Measurements from ENCODE around the gene NTSR1. TPM values are rescaled to one million over a fixed set of nuclear protein-coding genes. Genes with fewer than 3 reads are reported as not detected.

NTSR1 gene
- total RNA-seq, 1 experiment from 2014 or later, result 0.02 TPM

DNA sequence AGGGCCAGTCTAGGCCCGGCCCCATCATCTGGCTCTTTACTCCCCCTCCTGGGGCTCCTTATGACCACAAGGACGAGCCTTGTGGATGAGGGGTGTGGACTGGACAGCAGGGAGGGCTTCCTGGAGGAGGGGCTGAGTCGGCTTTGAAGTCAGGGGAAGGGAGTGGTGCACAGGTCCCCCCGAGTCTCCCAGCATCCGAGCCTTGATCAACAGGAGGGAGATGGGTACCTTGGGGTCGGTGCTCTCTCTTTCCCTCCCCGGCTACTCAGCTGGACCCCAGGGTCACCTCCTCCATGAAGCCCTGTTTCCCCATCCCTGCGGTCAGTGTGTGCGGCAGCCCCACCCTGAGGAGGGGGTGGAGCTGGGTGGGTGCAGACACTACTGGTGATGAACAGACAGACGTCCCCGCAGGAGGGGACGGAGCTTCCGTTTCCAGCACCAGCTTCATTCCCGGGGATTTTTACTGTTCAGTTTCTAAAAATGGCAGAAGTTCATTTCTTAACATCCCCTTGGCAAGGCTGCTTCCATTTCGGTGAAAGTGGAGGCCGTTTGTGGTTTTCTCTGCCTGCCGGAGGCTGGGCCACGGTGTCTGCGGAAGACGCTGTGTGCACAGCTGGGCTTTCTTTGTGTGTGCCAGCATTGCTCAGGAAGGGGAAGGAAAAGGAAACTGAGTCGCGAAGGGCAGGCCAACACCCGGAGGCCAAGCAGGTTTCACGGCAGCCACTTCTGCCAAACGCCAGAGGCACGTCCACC lies 19.6 kb downstream of the NTSR1 start:
- Histone ChIP-seq H3K4me1 (peaks cover 9% of the 10 kb centered on the region), H3K27me3 (peaks cover 67% of the 10 kb centered on the region), H3K36me3 (no peaks in the 10 kb centered on the region), H3K27ac (no peak overlapping the region), H3K9me3 (replicated peaks) (no peaks in the 10 kb centered on the region), H3K4me3 (no peak overlapping the region)
- no peak for DNase-seq

DNA sequence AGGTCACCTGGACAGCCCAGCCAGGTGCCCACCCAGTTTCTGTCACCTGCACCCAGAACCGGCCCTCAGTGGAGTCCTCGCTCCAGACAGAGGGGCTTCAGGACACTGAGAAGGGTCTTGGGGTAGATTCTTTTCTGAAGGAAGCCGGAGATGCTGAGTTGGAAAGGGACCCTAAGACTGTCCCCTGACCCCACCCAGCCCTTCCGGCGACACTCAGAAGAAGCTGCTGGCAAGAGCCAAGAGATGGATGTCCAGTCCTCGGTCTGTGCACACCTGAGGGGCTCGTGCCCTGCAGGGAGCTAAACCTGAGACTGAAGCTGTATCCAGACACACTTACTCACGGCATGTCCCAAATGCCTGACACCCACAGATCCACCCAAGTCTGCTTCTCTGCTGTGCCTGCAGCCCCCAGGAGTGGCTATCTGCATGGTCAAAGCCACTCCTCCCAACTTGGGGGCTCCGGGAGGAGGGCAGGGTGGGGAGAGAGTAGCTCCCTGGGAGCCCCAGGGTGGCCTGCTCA lies 20.2 kb downstream of the NTSR1 start:
- H3K4me3 ChIP-seq, result no peak overlapping the region
- H3K27ac ChIP-seq, result no peak overlapping the region
- peaks cover 70% of the 10 kb centered on the region for H3K27me3 ChIP-seq
- H3K36me3 ChIP-seq, result no peaks in the 10 kb centered on the region
- no peak for DNase-seq
- H3K4me1 ChIP-seq, result peaks cover 2% of the 10 kb centered on the region
- H3K9me3 ChIP-seq (replicated peaks), result no peaks in the 10 kb centered on the region

DNA sequence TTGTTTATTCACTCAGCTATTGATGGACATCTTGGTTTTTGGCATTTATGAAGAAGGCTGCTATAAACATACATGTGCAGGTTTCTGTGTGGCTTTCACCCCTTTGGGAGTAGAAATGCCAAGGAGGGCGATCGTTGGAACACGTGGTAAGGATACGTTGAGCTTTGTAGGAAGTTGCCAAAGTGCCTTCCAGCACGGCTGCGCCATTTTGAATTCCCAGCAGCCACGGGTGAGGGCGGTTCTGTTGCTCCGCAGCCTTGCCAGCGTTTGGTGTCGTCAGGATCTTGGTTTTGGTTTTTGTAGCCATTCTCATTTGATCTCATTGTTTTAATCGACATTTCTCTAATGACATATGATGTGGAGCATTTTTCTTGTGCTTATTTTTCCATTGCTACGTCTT lies 21.8 kb downstream of the NTSR1 start:
- no peaks in the 10 kb centered on the region for H3K4me1 ChIP-seq
- no peak for DNase-seq

DNA sequence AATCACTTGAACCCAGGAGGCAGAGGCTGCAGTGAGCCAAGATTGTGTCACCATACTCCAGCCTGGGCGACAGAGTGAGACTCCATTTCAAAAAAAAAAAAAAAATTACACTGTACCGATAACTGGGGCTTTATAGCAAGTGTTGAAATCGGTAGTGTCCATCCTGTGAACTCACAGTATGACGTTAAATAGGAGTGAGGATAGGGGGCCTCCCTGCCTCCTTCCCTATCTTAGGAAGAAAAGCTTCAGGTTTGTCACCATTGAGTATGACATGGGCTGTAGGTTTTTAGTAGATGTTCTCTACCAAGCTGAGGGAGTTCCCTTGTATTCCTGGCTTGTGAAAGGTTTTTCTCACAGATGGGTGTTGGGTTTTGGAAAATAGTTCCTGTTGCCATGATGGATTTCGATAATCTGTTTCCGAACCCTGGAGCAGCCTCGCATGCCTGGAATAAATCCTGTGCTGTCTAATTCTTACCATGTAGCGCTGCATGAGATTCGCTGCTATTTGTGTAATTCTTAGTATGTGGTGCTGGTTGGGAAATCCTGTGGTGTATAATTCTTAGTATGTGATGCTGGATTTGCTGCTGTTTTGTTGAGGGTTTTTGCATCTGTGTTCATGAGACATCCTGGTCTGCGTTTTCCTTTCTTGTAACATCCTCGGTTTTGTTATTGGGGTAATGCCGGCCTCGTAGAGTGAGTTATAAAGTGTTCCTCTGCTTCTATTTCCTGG lies 23.6 kb downstream of the NTSR1 start:
- no peaks in the 10 kb centered on the region for H3K4me1 ChIP-seq
- H3K9me3 ChIP-seq (replicated peaks), result no peaks in the 10 kb centered on the region
- no peak overlapping the region for H3K27ac ChIP-seq
- peaks cover 78% of the 10 kb centered on the region for H3K27me3 ChIP-seq
- no peak overlapping the region for H3K4me3 ChIP-seq
- no peak for DNase-seq
- no peaks in the 10 kb centered on the region for H3K36me3 ChIP-seq

More for the DNA sequence above, 21.8 kb downstream of the NTSR1 start:
- Histone ChIP-seq H3K27me3 (peaks cover 77% of the 10 kb centered on the region), H3K9me3 (replicated peaks) (no peaks in the 10 kb centered on the region), H3K4me3 (no peak overlapping the region), H3K36me3 (no peaks in the 10 kb centered on the region), H3K27ac (no peak overlapping the region)

DNA sequence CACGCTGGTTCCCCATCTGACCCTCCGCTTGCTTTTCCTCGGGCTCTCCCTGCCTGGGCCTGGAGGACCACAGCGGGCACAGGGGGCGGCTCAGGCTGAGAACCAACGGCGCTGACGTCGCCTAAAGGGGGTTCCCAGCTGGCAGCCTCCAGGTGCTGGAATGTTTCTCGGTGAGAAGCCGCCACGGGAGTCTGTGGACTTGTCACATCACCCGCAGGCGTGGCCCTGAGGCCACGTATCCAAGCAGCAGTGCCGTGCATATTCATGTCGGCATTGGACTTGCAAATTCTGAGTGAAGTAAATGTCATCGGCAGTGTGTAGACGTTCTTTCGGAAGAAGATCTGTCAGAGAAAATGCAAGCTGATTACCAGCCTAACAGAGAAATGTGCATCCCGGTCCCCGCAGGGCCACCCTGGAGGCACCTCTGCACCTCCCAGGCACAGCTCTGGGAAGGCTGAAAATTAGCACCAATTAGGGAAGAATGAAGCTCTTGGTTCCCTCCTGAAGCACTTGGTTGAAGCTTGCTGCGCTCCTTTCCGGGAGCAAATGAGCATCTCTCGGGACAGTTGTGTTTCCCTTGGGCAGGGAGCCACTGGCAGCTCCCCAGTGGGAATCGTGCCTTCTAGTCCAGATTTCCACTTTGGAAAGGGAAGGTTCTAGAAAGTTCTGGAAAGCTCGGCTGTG lies 24.3 kb downstream of the NTSR1 start:
- Histone ChIP-seq H3K27me3 (peaks cover 75% of the 10 kb centered on the region), H3K4me3 (no peak overlapping the region), H3K9me3 (replicated peaks) (no peaks in the 10 kb centered on the region), H3K4me1 (no peaks in the 10 kb centered on the region), H3K36me3 (no peaks in the 10 kb centered on the region), H3K27ac (no peak overlapping the region)
- DNase-seq, result no peak

DNA sequence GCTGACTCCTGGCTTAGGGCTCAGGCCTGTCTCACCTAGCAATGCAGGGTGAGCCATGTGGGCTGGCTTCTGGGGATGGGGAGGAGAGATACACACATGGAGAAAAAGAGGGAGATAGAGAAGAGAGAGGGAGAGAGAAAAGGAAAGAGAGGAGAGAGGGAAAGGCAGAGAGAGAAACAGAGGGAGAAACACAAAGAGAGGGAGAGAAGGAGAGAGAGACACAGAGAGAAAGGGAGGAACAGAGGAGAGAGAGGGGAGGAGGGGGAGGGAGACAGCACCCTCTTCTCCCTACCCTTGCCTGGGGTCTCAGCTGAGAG lies 24.8 kb downstream of the NTSR1 start:
- Histone ChIP-seq H3K27me3 (peaks cover 75% of the 10 kb centered on the region), H3K9me3 (replicated peaks) (no peaks in the 10 kb centered on the region), H3K4me1 (no peaks in the 10 kb centered on the region), H3K4me3 (no peak overlapping the region), H3K36me3 (no peaks in the 10 kb centered on the region), H3K27ac (no peak overlapping the region)
- DNase-seq, result no peak

DNA sequence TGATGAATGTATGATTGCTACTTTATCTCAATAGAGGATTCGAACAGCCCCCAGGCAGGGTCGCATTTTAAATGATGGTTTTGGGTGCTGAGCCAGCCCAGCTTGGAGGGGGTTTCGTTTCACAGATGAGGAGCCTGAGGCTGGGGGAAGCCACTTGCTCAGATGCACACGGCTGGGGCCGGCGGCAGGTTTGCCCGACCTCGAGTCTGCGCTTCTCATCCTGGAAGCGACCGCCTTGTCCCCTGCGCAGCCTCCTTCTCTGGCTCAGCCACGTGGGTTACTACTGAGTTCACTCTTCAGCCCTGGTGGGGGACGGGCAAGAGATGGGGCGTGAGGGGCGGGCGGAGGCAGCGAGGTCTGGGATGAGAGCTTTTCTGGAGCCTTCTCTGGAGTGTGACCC lies 25.3 kb downstream of the NTSR1 start:
- Histone ChIP-seq H3K4me1 (no peaks in the 10 kb centered on the region), H3K4me3 (no peak overlapping the region), H3K36me3 (no peaks in the 10 kb centered on the region), H3K9me3 (replicated peaks) (no peaks in the 10 kb centered on the region), H3K27me3 (peaks cover 75% of the 10 kb centered on the region), H3K27ac (no peak overlapping the region)
- DNase-seq, result no peak

DNA sequence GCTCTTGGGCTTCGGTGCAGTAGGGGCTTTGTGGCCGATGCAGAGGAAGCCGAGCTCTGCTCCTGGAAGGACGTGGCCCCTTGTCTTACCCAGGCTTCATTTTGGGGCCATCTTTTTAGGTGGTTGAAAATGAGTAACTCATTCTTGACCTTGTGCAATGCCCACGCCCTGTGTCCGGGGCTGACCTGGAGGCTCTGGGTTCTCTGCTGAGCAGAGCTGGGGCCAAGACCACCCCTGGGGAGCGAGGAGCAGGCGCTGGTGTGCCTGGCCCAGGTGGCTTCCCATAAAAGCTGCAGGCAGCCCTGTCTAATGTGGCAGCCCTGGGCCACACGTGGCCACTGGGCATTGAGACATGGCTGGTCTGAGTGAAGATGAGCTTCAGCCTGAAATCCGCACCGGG lies 25.7 kb downstream of the NTSR1 start:
- DNase-seq, result no peak
- H3K4me1 ChIP-seq, result peaks cover 2% of the 10 kb centered on the region; the same call in 1 of the 2 replicates
- H3K4me3 ChIP-seq, result no peak overlapping the region
- no peaks in the 10 kb centered on the region for H3K36me3 ChIP-seq
- H3K27ac ChIP-seq, result no peak overlapping the region
- H3K27me3 ChIP-seq, result peaks cover 75% of the 10 kb centered on the region
- no peaks in the 10 kb centered on the region for H3K9me3 ChIP-seq (replicated peaks)

DNA sequence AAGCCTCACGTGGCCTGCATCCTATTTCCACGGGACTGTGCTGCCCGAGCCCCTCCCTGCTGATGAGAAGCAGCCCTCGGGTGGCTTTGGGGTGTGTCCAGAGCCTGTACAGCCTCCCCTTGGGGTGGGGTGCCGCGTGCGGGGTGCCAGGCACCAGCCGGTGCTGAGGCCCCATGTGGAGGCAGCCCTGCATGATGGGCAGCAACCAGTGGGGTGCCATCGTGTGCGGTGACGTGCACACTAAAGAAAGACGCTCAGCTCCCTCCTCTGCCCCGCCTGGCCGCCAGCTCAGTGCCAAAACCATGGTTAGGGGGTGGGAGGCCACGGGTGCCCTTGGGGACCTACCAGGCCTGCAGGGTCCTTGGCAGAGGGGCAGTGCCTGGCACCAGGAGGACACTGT lies 26.2 kb downstream of the NTSR1 start:
- peaks cover 6% of the 10 kb centered on the region; the same call in 1 of the 2 replicates for H3K4me1 ChIP-seq

DNA sequence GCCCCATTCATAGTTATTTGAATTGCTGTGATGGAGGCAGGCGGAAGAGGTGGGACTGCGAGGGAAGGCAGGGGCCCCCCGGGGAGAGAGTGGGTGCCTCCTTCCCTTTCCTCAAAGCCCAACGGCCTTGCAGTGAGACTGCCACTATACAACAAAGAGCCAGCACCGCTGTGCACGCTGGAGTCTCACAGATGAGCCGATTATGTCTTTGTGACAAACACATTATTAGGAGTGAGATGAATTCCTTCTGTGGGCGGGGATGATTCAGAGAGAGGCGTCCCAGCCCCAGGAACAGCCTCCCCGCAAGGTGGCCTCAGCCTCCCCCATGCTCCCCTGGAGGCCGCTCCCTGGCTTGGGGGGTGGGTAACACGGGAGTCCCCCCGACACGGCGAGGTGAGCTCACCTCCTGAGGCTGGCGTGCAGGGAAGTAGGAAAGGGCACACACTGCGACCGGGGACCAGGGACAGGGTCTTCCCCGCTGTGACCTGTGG lies 26.7 kb downstream of the NTSR1 start:
- peaks cover 78% of the 10 kb centered on the region for H3K27me3 ChIP-seq
- H3K9me3 ChIP-seq (replicated peaks), result no peaks in the 10 kb centered on the region
- H3K4me1 ChIP-seq, result peaks cover 6% of the 10 kb centered on the region; the same call in 1 of the 2 replicates
- DNase-seq, result no peak
- no peaks in the 10 kb centered on the region for H3K36me3 ChIP-seq
- no peak overlapping the region for H3K27ac ChIP-seq
- H3K4me3 ChIP-seq, result no peak overlapping the region

More for the DNA sequence above, 26.2 kb downstream of the NTSR1 start:
- Histone ChIP-seq H3K36me3 (no peaks in the 10 kb centered on the region), H3K27me3 (peaks cover 81% of the 10 kb centered on the region), H3K4me3 (no peak overlapping the region), H3K9me3 (replicated peaks) (no peaks in the 10 kb centered on the region), H3K27ac (no peak overlapping the region)
- DNase-seq, result no peak

DNA sequence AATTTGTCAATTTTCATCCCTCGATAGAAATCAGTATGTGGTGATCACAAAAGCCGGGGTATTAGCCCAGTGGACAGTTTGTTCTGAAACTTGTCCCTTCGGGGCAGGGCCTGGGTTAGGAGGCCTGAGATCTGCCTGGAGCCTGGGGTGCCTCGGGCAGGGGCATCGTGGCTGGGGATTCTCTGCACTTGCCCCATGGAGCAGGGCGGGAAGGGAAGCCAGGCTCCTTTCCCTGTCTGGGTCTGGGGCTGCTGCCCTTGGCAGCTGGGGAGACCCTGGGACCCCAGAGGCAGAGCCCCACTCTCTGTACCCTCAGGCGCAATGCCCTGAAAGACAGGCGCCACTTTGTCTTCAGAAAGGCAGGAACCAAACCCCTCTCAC lies 27.4 kb downstream of the NTSR1 start:
- no peak overlapping the region for H3K27ac ChIP-seq

DNA sequence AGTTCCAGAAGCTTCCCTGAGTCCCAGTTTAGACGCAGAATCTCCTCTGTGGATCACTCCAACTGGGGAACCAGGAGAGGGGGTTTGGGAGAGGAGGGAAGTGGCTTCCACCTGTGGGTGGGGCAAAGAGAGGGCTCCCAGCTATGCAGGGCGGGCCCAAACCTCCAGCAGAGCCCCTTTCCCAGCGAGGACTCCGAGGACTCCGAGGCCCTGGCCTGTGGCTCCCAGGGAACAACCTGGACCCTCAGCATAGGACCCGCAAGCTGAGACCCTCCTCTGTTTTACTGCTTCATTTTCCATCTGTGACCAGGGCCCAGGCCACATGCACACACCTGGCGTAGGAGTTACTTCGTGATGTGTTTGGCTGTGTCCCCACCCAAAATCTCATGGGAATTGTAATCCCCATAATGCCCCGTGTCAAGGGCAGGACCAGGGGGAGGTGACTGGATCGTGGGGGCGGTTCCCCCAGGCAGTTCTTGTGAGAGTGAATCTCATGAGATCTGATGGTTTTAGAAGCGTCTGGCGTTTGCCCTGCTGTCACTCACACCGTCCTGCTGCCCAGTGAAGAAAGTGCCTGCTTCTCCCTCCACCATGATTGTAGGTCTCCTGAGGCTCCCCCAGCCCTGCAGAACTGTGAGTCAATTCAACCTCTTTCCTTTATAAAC lies 27.9 kb downstream of the NTSR1 start:
- no peak for DNase-seq
- no peaks in the 10 kb centered on the region for H3K36me3 ChIP-seq
- H3K27ac ChIP-seq, result no peak overlapping the region
- H3K9me3 ChIP-seq (replicated peaks), result no peaks in the 10 kb centered on the region
- peaks cover 71% of the 10 kb centered on the region for H3K27me3 ChIP-seq
- peaks cover 14% of the 10 kb centered on the region; the same call in 1 of the 2 replicates for H3K4me1 ChIP-seq
- H3K4me3 ChIP-seq, result no peak overlapping the region

More for the DNA sequence above, 27.4 kb downstream of the NTSR1 start:
- Histone ChIP-seq H3K36me3 (no peaks in the 10 kb centered on the region), H3K4me3 (no peak overlapping the region), H3K9me3 (replicated peaks) (no peaks in the 10 kb centered on the region), H3K27me3 (peaks cover 71% of the 10 kb centered on the region), H3K4me1 (peaks cover 12% of the 10 kb centered on the region; the same call in 1 of the 2 replicates)
- DNase-seq, result no peak

DNA sequence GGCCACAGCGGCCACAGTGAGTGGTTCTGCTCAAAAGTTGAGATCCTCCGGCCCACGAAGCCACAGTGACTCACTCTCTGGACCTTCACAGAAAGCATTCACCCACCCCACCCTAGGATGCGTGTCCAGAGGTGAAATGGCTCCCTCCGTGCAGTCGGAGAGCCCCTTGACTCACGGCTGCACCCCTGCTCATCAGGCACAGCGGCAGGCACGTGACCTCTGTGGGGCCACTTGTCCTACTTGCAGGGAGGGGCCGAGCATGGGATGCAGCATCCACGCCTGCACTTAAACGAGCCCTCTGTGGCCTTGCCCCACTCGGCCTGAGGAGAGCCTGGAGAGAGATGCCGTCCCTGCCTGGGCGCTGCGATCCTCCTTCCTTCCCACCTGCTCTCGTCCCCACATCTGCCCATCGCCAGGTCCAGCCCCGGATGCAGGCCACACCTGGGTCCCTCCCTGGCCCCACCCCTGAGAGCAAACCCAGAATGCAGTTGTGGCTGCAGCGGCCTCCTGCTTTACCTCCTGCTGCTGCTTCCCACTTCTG lies 28.7 kb downstream of the NTSR1 start:
- no peak for DNase-seq
- Histone ChIP-seq H3K4me1 (peaks cover 14% of the 10 kb centered on the region; the same call in 1 of the 2 replicates), H3K9me3 (replicated peaks) (no peaks in the 10 kb centered on the region), H3K36me3 (no peaks in the 10 kb centered on the region), H3K27ac (no peak overlapping the region), H3K27me3 (peaks cover 75% of the 10 kb centered on the region), H3K4me3 (no peak overlapping the region)

Measured in SJCRH30 (cell line).